ENCODE results near the gene GRM7. TPM values are rescaled to one million over a fixed set of nuclear protein-coding genes. Genes with fewer than 3 reads are reported as not detected.

GRM7 gene
- total and polyA plus RNA-seq, 10 donors, result 0.02 to 0.20 (median 0.14) TPM; not detected in 7

DNA sequence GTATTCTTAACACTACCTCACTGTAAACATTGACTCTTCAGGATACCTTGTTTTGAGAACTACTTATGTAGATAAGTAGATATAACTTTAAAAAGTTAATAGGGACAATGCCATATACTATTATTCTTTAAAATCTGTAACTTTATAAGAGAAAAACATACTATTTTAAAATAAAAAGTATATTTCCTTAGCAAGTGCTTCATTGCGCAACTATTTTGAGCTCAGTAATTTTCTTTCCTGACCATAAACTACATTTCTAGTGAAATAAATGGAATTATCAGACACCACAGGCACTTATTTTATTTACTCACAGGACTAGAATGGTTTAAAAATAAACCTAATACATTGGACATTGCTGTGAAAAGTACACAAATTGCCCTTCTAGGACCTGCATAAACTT lies 876.3 kb downstream of the GRM7 start:
- H3K27me3 ChIP-seq (replicated peaks in 1 of 7), result no peaks in the 10 kb centered on the region

DNA sequence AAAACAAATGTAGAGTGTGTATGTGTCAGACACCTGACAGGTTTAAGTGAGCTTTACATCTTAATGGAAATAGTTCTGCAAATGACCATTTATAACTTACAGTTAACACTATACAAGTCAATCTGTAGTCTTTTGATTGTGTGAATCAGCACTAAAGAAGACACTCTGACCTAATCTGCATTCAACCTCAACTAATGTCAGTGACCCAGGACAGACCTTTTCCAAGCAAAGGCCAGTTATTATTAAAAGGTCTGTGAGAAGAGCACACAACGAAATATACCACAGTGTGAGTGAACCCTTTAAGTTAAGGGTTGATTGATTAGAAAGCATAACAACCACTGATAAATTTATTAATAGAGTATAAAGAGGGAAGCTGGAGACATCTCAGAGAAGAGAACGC lies 878.8 kb downstream of the GRM7 start:
- no peak for DNase-seq
- Histone ChIP-seq H3K4me3 (no peak overlapping the region), H3K36me3 (no peaks in the 10 kb centered on the region), H3K9me3 (no peaks in the 10 kb centered on the region), H3K4me1 (no peaks in the 10 kb centered on the region), H3K27ac (no peak overlapping the region), H3K27me3 (replicated peaks in 1 of 7) (no peaks in the 10 kb centered on the region)
- TF ChIP-seq POLR2A (IDR thresholded peaks at IDR 0.05) (no peak), POLR2AphosphoS5 (IDR thresholded peaks at IDR 0.05) (no peak), CTCF (IDR thresholded peaks at IDR 0.05 in 8 of 11, conservative IDR thresholded peaks at IDR 0.05 in 3 of 11) (no peak)
- intact Hi-C loops (cut with DNase I; ENCODE audit: low total_unique reads), result no loop called here
- 82 to 89% (median 85%) methylated on average over 2 of the region's 2 CpGs for WGBS, 5 donors

More for the DNA sequence above, 876.3 kb downstream of the GRM7 start:
- WGBS, 5 donors, result 95 to 100% (median 97%) methylated on average over 1 of the region's 1 CpG
- DNase-seq, result no peak
- no peak overlapping the region for H3K4me3 ChIP-seq
- no peaks in the 10 kb centered on the region for H3K4me1 ChIP-seq
- no peak for TF ChIP-seq CTCF (IDR thresholded peaks at IDR 0.05 in 8 of 11, conservative IDR thresholded peaks at IDR 0.05 in 3 of 11)
- no peak for TF ChIP-seq POLR2A (IDR thresholded peaks at IDR 0.05)
- TF ChIP-seq POLR2AphosphoS5 (IDR thresholded peaks at IDR 0.05), result no peak
- no peaks in the 10 kb centered on the region for H3K9me3 ChIP-seq
- no peaks in the 10 kb centered on the region for H3K36me3 ChIP-seq
- intact Hi-C loops (cut with DNase I; ENCODE audit: low total_unique reads), result no loop called here
- H3K27ac ChIP-seq, result no peak overlapping the region

GRCh38 chr3:7740458-7740857 lies 879.5 kb downstream of the GRM7 start:
- 82 to 93% (median 87%) methylated on average over 12 of the region's 12 CpGs for WGBS, 5 donors
- TF ChIP-seq POLR2A (IDR thresholded peaks at IDR 0.05), result no peak
- H3K27ac ChIP-seq, result no peak overlapping the region
- no peaks in the 10 kb centered on the region for H3K9me3 ChIP-seq
- H3K4me3 ChIP-seq, result no peak overlapping the region
- H3K36me3 ChIP-seq, result no peaks in the 10 kb centered on the region
- H3K4me1 ChIP-seq, result no peaks in the 10 kb centered on the region
- DNase-seq, result no peak
- no peaks in the 10 kb centered on the region for H3K27me3 ChIP-seq (replicated peaks in 1 of 7)
- intact Hi-C loops (cut with DNase I; ENCODE audit: low total_unique reads), result no loop called here

- no peak overlapping the region for H3K27ac ChIP-seq
- no peak for DNase-seq
- no peaks in the 10 kb centered on the region for H3K36me3 ChIP-seq
- no peaks in the 10 kb centered on the region for H3K9me3 ChIP-seq
- no peak overlapping the region for H3K4me3 ChIP-seq
- no peak for TF ChIP-seq POLR2A (IDR thresholded peaks at IDR 0.05)
- no peak for TF ChIP-seq CTCF (IDR thresholded peaks at IDR 0.05 in 8 of 11, conservative IDR thresholded peaks at IDR 0.05 in 3 of 11)
- TF ChIP-seq POLR2AphosphoS5 (IDR thresholded peaks at IDR 0.05), result no peak
- H3K27me3 ChIP-seq (replicated peaks in 1 of 7), result no peaks in the 10 kb centered on the region
- no peaks in the 10 kb centered on the region for H3K4me1 ChIP-seq
- intact Hi-C loops (cut with DNase I; ENCODE audit: low total_unique reads), result no loop called here
Observed at GRCh38 chr3:7744850-7745249, 883.9 kb downstream of the GRM7 start.

DNA sequence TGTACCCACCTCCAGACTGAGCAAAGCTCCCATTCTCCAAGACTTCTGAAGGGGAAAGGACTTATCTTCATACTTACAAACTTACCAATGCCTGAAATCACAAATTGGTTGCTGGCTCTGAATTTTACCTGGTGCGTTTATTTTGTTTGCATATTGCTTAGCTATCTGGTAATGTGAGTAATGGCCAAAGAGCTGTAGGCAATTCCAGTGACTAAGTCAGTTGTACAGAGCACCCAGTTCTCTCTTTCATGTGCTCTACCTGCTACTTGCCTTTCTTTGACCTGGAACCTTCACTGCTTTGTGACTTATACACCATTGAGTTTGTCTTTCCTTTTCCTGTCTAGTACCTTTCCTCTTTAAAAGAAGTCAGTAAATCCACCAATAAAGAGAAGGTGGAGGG lies 884.8 kb downstream of the GRM7 start:
- no peaks in the 10 kb centered on the region for H3K27me3 ChIP-seq (replicated peaks in 1 of 7)
- no peaks in the 10 kb centered on the region for H3K9me3 ChIP-seq
- no peaks in the 10 kb centered on the region for H3K36me3 ChIP-seq
- H3K4me1 ChIP-seq, result no peaks in the 10 kb centered on the region
- 78 to 93% (median 89%) methylated on average over 1 of the region's 1 CpG for WGBS, 5 donors
- no peak for TF ChIP-seq POLR2A (IDR thresholded peaks at IDR 0.05)
- no peak for TF ChIP-seq CTCF (IDR thresholded peaks at IDR 0.05 in 8 of 11, conservative IDR thresholded peaks at IDR 0.05 in 3 of 11)
- DNase-seq, result no peak
- H3K27ac ChIP-seq, result no peak overlapping the region
- intact Hi-C loops (cut with DNase I; ENCODE audit: low total_unique reads), result no loop called here
- H3K4me3 ChIP-seq, result no peak overlapping the region
